Measurements from ENCODE around the gene DDX23.
A peak's percentile ranks its signal among the peaks of the same experiment; 100 is the strongest.

- peak; percentile 83 to 97 (median 91) for TF ChIP-seq CTCF (IDR thresholded peaks at IDR 0.05 in 8 of 11, conservative IDR thresholded peaks at IDR 0.05 in 3 of 11)
- TF ChIP-seq POLR2AphosphoS5 (IDR thresholded peaks at IDR 0.05), result peak in 2 of 3 donors; percentile 46 to 64
- no peak for TF ChIP-seq POLR2A (IDR thresholded peaks at IDR 0.05)
These were observed 38.9 kb upstream of the DDX23 start for GRCh38 chr12:48890657-48891418.

Measured in spleen (tissue), 7 donors.